ENCODE data around the gene SLC25A12. TPM values are rescaled to one million over a fixed set of nuclear protein-coding genes. Genes with fewer than 3 reads are reported as not detected.

SLC25A12 gene
- total RNA-seq, 1 donor from 2014 or later, result 12.1 TPM

Other genes with a start within 250 kb of the SLC25A12 start
- gene DYNC1I2, start 206.8 kb downstream of the SLC25A12 start, total RNA-seq, result 164 and 211 TPM in 2 replicates
- gene HAT1, start 28.2 kb upstream of the SLC25A12 start, total RNA-seq, result 36.8 and 60.2 TPM in 2 replicates
- 3.3 and 5.3 TPM in 2 replicates for gene METAP1D, start 105.7 kb upstream of the SLC25A12 start, total RNA-seq
- not detected in 2 replicates for gene DLX1, start 191.3 kb upstream of the SLC25A12 start, total RNA-seq
- gene DLX2, start 208.7 kb upstream of the SLC25A12 start, total RNA-seq, result not detected in 2 replicates